Stimulated activated CD8-positive, alpha-beta memory T cell treated with anti-CD3 and anti-CD28 coated beads, Interleukin-2, amount 100 ng/mL, for 1 hour (primary cell): ENCODE measurements around the gene RNU6-1.

ENCODE experiments used
- DNase-seq, 2 donors: peaks; one replicate each; pipeline ENCODE4 v3.0.0-alpha.2; 2020; ENCODE audit warnings: low read depth in 2 of 2

RNU6-1 gene

DNA sequence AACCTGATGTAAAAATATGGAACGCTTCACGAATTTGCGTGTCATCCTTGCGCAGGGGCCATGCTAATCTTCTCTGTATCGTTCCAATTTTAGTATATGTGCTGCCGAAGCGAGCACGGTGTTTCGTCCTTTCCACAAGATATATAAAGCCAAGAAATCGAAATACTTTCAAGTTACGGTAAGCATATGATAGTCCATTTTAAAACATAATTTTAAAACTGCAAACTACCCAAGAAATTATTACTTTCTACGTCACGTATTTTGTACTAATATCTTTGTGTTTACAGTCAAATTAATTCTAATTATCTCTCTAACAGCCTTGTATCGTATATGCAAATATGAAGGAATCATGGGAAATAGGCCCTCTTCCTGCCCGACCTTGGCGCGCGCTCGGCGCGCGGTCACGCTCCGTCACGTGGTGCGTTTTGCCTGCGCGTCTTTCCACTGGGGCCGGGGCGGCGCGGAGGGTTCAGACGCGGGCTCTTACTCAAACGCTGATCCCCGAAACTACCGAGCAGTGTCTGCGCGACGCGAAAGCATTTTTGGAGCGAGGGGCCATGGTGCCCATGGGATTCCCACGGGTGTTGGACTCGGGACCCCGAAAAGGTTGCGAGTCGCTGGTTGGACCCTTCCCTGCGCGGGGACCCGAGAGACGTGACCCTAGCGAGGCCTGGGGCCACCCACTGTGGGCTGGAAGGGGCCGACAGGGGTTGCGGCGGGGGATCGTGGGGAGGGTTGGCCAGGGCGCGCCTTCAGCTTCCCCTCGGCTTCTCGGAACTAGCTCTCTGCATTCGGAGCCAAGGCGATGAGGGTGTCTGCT is at the start of gene RNU6-1:
TSS of gene RNU6-1 (minus strand) at position 117 of the 820 bp plus-strand sequence.
- peak; percentile 90 to 93 for DNase-seq

DNA sequence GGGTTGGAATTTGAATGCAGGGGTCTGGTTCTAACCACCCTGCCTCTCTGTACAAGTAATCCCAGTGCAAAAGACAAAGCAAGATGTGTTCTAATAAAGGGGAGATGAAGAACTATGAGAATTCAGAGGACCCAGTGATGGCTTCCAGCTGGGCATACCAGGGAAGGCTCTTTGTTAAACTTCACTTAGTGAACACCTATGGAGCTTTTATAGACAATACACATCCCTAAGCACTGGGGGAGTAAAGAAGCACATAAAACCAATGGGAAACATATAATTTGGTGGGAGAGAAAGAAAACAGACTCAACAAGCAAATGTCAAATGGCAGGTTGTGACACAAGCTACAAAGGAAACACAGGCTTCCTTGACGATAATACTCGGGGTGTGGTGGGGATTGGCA is 47.9 kb upstream of the RNU6-1 start:
- DNase-seq: no peak

DNA sequence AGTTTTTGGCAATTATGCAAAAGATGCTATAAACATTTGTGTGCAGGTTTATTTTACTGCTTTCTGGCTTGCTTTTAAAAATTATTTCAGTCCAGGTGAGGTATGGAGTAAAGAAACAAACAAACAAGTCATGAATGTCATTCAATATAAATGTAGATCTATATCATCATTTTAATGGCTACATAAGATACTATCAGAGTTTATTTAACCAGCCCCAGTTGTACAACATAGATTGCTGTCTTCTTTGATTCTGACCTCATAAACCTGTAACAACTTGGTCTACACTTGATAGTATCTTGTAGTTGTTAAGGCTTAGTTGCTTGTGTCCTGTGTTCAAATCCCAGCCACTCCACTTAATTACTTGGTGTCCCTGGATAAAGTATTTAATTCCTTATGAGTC is 46.0 kb upstream of the RNU6-1 start:
- no peak for DNase-seq

DNA sequence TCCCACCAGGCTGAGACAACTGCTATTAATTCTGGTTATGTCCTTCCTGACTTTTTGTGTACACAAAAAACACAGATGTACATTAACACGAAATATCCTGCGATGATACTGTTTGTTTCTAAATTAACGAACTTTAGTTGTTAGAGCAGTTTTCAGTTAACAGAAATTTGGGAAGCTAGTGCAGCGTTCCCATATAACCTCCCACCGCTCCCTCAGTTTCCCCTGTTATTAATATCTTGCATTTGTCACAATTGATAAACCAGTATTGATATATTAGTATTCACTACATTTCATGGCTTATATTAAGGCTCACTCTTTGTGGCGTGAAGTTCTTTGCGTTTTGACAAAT is 45.3 kb upstream of the RNU6-1 start:
- DNase-seq: no peak

DNA sequence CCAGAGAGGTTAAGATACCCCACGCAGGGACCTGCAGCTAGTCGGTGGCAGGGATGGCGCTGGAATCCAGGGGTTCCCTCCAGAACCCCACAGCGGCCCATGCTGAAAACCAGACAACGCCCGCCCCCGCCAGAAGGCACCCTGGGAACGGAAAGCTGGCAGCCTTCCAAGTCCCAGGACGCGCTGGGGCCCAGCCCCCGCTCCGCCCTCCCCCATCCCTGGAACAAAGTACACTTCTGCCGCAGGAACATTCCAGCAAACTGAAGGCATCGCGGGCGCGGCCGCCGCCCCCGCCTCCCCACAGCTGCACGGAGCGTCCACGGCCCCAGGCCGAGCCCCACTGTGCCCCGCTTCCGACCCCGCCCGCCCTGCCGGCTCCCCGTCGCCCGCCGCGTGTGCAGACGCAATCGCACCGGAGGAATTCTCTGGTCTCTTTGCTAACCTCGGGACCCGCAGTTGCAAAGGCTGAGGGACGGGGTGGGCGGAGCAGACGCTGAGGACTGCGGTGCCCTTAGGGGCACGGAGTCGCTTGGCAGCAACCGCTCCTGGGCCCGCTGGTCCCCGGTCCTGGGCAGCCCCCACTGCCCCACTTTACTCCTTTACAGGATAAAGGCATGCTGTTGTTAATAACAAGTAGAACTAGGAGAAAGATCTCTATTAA is 44.8 kb upstream of the RNU6-1 start:
- peak in 1 of 2 donors; percentile 37 for DNase-seq

DNA sequence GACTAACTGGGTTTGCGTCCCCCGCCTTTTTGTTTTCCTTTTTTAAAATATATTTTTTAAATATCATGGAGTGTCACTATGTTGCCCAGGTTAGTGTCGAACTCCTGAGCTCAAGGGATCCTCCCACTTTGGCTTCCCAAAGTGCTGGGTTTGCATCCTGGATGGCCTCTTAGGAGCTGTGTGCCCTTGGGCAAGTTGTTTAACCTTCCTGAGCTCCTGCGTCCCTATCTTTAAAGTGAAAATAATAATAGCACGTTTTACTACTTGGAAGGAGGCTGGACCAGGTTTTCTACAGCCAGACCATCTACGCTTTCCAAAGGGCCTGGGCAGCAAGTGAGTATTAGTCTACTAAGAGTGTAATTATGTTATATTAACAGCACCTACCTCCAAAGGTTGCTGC is 44.2 kb upstream of the RNU6-1 start:
- DNase-seq: no peak

DNA sequence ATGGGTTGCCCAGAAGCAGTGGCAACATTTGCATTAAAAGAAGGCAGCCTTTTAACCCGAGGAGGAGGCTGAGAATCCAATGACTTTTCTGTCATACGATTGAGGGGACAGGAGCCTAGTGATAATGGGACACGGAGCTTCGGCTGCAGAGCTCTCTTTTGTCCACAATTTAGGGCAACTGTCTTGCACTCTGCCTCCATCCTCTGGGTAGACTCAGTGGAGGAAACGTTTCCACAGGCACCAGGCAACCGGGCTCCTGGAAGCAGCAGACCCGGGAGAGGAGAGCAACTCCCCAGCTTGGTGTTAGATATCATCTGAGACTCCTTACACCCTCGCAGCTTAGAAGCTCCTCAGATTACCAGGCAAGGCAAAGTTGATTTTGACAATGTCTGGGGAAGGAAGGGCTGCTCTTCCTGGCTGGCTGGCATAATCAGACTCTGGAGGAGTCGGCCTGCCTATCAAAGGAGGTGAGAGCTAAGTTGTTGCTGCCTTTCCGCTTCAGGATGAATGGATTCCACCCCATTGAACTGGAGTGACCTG is 43.5 kb upstream of the RNU6-1 start:
- no peak for DNase-seq

DNA sequence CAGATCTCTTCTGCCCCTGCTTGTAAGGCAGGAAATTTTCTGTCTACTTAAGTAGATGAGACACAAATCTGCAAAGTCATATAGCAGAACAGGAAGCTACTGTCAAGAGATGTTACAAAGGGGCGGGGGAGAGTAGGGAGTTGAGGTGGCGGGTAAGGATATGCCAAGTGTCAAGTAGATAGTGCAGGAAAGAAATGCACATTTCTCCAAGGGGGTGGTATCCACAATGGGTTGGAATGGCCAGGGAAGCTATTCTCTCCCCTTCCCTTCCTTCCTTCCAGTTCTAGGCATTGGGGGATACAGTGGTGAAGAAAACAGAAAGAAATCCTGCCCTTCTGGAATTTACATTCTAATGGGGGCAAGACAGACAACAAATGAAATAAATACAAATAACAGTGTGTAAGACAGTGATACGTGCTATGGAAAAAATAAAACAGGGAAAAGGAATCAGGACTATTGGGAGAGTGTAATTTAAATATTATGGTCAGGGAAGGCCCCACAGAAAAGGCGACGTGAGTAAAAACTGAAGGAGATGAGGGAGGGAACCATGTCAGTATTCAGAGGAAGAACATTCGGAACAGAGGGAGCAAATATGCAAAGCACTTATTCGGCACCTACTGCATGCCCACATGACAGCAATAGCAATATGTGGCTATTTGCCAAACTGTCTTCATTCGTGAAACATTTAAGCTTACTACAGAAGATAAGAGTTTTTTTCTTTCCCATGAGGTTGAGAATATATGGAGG is 42.8 kb upstream of the RNU6-1 start:
- no peak for DNase-seq

DNA sequence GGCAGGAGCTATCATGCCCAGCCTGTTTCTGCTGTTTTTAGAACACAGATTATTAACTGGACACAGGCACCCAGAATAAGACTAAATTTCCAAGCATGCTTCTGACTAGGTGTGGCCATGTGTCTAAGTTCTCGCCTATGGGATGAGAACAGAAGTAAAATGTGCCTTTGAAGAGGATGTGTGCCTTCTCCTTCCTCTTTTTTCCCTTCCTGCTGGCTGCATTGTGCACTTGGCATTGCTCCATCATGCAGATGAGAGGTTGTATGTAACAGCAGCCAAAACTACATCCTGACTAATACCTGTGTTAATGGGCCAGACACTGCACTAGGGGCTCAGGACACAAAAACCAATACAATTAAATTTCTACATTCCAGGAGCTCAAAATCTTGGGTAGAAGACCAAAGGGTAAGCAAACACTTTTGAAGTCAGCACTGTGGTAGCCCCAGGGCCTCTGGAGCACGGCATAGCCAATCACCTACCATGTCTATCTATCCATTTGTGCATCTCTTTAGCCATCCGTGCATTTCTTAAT is 40.9 kb upstream of the RNU6-1 start:
- no peak for DNase-seq

DNA sequence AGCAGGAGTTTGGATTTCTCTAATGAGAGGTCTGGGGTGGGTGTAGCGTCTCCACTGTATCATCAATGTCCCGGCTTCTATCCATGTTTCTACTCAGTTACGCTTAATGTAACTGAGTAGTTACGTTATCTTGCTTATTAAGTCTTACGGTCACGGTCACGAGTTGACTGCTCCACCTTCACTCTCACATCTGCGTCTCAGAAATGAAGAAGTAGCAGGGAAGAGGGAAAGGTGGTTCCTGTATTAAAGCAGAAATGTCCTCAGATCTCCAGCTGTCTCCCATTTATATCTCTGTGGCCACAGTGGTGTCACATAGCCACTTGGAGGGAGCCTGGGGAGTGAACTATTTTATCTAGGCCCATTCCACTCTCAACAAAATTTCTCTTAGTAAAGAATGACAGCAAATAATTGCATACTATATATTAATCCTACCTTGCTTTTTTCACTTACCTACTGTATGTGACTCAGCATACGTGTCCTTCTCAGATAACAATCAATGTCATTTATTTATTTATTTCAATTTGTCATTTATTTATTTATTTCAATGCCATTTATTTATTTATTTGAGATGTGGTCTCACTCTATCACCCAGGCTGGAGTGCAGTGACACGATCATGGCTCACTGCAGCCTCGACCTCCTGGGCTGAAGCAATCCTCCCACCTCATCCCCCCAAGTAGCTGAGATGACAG is 39.7 kb upstream of the RNU6-1 start:
- DNase-seq: no peak

DNA sequence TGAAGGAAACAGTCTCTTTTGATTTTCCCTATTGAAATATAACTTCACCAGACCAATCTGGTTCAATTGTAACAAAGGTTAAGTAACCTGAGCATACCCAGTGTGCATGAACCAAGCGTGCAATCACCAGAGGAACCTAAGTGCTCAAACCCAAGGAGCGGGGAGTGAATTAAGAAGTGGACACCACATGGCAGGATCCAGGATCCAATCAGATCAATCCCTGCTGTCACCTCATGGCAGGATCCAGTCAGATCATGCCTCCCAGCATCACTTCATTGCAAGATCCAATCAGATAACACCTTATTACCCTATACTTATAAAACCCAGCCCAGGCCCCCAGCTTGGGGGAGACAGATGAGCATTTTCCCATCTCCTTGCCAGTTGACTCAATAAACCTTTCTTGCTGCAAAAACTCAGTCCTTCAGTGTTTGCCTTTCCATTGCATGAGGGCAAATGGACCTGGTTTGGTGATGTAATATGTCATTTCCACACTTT is 38.9 kb upstream of the RNU6-1 start:
- no peak for DNase-seq

DNA sequence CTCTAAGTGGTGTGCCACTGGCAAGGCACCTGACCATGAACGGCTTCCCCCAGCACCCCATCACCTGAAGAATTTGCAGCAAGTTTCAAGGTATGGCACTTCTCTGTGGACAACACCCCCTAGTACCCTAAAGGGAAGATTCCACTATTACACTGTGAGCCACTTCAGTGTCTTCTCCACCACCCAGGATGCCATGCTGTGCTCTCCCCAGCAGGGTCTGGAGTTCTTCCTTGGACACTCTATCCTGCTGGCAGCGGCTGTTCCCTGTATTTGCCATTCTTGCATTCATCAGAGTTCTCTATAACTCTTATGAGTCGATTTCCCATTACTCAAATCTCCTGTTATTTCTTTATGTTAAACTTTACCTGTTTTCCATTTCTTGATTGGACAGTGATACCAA is 33.9 kb upstream of the RNU6-1 start:
- DNase-seq: no peak

DNA sequence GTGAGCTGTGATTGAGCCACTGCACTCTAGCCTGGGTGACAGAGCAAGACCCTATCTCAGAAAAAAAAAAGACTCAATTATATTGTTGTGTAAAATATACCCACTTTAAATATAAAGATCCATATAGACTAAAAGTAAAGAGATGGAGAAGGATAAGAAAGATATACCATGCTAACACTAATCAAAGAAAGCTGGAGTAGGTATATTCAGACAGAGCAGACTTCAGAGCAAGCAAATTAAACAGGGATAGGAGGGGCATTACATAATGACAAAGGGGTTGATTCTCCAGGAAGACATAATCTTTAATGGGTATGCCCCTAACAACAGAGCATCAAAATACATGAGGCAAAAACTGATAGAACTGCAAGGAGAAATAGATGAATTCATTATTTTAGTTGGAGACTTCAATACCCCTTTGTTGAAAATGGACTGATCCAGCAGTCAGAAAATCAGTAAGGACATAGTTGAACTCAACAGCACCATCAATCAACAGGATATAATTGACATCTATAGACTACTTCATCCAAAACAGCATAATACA is 31.1 kb upstream of the RNU6-1 start:
- DNase-seq: no peak

DNA sequence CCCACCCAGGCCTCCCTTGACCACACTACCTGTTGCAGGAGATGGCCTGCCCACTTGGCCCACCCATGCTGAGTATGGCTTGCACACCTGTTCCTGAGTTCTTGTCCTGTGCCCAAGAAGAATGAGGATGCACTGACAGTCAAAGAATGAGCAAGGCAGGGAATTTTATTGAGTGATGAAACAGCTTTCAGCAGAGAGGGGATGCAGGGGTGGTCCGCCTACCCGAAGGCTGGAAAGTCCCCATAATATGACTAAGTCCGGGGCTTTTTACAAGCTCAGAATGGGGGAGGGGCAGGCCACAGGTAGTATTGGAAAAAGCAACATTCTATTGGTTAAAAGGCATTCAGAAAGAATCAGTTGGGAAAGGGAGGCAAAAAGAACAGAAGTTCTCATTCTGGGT is 29.9 kb upstream of the RNU6-1 start:
- DNase-seq: no peak

DNA sequence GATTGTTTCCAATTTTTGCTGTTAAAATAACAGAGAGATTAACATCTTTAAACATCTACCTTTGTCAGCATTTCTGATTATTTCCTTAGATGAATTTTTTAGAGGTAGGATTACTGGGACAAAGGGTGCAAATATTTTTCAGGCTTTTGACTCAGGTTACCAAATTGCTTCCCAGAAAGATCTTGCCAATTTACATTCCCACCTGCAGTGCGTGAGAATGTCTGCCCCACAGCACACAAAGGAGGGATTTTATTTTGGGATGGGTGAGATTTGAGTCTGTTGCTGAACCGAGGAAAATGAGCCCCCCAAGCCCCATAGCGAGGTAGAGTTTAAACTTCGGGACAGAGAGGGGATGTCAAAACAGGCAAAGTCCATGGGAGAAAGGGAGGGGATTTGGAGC is 25.9 kb upstream of the RNU6-1 start:
- DNase-seq: no peak

DNA sequence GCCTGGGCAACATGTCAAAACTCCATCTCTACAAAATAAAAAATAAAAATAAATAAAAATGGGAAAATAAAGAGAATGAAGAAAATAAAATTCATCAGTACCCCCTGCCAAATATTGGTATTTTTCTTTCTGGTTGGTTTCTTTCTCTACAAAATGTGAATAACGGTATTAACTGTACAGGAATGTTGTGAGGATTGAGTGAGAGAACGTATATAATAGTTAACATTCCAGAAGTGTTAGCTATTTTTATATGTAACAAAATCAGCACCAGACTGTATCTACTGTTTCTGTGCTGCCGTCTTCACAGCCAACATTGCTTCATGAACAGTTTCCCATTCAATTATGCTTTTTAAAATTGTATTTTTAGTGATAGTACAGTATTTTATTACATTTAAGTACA is 25.5 kb upstream of the RNU6-1 start:
- DNase-seq: no peak

DNA sequence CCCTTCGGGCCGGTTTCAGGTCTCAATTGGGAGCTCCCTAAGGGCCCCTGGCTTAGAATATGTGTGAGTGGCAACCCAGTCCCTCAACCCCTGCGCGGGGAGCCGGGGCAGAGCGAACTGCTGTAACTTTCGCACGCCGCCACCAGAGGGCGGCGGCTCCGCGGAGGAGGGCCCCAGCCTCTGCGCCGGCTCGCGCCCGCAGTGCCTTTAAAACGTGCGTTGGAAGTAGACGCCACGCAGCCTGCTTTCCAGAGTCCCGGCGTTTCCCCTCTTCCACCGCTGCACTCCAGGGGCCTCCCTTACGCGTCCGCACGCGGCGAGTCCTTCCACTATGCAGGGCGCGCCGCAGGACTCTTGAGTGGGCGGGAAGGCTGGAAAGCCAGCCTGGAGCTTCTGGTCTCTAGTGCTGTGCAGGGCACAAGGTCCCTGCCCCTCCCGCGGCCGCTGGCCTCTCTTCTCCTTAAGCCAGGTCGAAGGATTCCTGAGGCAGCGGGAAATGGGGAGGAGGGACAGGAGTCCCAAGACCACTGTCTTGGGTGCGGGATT is 23.7 kb upstream of the RNU6-1 start:
- DNase-seq: peak; percentile 38 to 48

DNA sequence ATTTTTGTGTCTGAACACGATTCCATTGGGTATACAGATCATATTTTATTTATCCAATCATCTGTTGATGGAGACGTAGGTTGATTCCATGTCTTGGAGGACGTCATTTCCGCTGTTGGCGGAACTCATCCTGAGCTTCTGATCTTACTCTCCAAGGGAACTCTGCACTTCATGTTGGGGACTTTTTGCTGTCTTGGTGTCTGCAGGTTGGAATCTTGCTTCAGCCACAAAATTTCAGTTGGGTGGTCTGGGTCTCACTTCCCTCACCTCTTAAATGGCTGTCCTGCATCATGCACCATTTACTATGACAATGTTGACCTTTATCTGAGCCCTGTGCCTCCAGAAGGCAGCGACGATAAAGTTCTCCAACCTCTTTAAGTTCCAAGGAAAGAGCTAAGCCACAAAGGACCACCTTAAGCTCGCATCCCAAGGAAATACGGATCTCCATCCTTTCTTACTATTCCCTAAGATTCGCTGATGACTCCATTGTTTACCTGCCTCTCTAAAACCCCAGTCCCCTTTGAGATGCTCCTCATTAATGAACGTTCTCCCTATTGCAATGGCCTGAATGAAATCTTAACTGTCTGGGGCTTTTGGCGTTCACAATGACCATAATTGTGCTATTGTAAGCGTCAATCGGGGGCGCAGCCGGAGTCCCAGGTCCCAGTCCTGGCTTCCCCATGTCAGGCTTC is 23.1 kb upstream of the RNU6-1 start:
- DNase-seq: no peak

DNA sequence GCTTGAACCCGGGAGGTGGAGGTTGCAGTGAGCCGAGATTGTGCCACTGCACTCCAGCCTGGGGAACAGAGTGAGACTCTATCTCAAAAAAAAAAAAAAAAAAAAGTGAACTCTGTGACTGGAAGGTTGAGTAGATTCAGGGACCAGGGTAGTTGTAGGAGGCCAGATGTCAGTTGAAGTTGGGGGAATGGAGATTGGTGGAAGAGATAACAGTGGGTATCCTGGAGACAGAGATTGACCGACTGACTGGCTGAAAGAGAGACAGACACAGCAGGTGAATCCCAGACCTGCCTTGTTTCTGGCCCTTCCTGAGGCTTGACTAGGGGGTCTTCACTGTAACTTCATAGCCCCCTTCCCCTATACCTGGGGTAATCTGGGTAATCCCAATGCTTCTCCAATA is 22.1 kb upstream of the RNU6-1 start:
- DNase-seq: no peak

DNA sequence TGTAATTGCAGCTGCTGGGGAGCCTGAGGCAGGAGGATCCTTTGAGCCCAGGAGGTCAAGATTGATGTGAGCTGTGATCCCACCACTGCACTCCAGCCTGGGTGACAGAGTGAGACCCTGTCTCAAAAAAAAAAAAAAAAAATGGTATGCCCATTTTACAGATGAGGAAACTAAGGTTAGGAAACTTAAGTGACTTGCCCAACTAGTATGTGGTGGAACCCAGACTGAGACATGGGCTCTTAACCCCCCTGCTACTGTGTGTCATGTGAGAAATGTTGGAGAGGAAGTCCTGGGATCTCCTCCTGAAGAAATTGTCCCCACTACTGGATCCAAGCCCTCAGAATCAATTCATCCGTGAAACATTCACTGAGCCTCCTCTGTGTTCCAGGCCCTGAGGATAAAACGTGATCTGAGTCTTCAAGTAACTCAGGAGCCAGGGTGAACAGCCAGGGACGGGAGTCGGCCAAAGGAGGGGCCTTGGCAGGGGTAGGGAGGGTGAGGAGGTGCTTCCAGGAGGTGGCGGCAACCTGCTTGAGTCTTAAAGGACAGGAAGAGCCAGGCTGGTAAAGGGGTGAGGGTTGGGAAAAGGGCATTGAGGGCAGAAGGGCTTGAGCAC is 19.6 kb upstream of the RNU6-1 start:
- no peak for DNase-seq
